Measurements from ENCODE around the gene TSC22D3.

TSC22D3 gene

DNA sequence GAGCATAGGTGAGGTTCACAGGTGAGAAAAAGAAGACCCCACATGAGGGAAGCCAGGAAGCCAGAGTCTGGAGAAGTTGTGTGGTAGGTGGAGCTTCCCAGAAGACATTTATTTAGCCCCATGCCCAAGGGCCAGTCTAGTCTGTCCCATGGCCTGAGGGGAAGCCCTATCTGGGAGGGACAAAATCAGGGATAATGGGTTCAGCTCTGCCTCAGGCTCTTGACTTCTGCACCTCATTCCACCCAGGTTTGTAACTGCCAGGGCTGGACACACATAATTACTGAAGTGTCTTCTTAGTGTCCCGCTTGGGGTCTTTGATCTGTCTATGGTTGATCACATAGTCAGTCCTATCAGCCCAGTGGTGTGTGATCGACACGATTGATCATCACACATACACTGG, 36.0 kb downstream of the TSC22D3 start:
- Histone ChIP-seq H3K4me3 (ENCODE audit: low read depth, low read length) (no peak overlapping the region), H3K4me1 (ENCODE audit: control insufficient read depth, insufficient read depth, low read length) (peaks cover 23% of the 10 kb centered on the region), H3K9me3 (ENCODE audit: control insufficient read depth, insufficient read depth, low read length) (no peaks in the 10 kb centered on the region), H3K36me3 (ENCODE audit: control insufficient read depth, insufficient read depth, low read length) (peaks cover 3% of the 10 kb centered on the region), H3K27me3 (ENCODE audit: control insufficient read depth, insufficient read depth, low read length) (peaks cover 22% of the 10 kb centered on the region), H3K9ac (ENCODE audit: low read depth, low read length) (no peak overlapping the region)

DNA sequence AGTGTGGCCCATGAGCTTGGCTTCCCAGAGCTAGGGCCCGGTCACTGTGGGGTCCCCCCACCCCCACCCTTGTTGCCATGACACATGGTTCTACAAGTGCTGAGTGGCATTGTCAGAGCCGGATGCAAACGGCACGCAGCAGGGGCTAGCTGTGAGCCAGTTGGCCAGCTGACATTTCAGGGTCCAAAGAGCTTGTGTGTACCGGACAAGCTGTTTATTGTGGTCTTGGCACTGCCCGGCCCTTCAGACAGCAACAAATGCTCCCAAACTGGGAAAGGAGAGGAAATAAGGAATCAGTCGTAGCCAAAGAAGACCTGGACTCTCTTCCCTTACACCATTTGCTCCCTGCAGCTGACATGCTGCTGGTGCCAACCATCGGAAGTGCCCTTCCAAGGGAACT, 36.8 kb downstream of the TSC22D3 start:
- Histone ChIP-seq H3K9ac (ENCODE audit: low read depth, low read length) (no peak overlapping the region), H3K36me3 (ENCODE audit: control insufficient read depth, insufficient read depth, low read length) (peaks cover 3% of the 10 kb centered on the region), H3K9me3 (ENCODE audit: control insufficient read depth, insufficient read depth, low read length) (no peaks in the 10 kb centered on the region), H3K4me1 (ENCODE audit: control insufficient read depth, insufficient read depth, low read length) (peaks cover 23% of the 10 kb centered on the region), H3K4me3 (ENCODE audit: low read depth, low read length) (no peak overlapping the region), H3K27me3 (ENCODE audit: control insufficient read depth, insufficient read depth, low read length) (peaks cover 20% of the 10 kb centered on the region)

DNA sequence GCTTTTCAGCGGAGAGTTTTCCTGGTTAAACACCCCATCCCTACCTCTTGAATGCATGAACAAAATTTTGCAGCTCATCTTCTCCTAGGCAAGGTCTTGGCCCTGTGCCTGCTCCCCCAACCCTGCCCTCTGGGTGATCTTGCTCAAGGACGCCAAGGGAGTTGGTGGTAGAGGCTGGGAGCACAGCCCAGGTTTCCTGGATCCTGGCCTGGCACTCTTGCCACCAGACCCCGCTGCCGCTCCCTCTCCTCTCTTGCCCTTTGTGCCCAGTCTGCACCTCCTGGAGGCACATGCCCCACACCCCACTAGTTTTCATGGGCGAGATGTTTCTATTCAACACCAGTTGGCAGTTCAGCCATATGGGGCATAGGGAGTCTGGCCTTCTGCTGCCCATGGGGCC, 37.3 kb downstream of the TSC22D3 start:
- peaks cover 3% of the 10 kb centered on the region for H3K36me3 ChIP-seq (ENCODE audit: control insufficient read depth, insufficient read depth, low read length)
- no peak overlapping the region for H3K4me3 ChIP-seq (ENCODE audit: low read depth, low read length)
- peaks cover 23% of the 10 kb centered on the region for H3K4me1 ChIP-seq (ENCODE audit: control insufficient read depth, insufficient read depth, low read length)
- H3K27me3 ChIP-seq (ENCODE audit: control insufficient read depth, insufficient read depth, low read length) = peaks cover 15% of the 10 kb centered on the region
- H3K9me3 ChIP-seq (ENCODE audit: control insufficient read depth, insufficient read depth, low read length) = no peaks in the 10 kb centered on the region
- no peak overlapping the region for H3K9ac ChIP-seq (ENCODE audit: low read depth, low read length)

DNA sequence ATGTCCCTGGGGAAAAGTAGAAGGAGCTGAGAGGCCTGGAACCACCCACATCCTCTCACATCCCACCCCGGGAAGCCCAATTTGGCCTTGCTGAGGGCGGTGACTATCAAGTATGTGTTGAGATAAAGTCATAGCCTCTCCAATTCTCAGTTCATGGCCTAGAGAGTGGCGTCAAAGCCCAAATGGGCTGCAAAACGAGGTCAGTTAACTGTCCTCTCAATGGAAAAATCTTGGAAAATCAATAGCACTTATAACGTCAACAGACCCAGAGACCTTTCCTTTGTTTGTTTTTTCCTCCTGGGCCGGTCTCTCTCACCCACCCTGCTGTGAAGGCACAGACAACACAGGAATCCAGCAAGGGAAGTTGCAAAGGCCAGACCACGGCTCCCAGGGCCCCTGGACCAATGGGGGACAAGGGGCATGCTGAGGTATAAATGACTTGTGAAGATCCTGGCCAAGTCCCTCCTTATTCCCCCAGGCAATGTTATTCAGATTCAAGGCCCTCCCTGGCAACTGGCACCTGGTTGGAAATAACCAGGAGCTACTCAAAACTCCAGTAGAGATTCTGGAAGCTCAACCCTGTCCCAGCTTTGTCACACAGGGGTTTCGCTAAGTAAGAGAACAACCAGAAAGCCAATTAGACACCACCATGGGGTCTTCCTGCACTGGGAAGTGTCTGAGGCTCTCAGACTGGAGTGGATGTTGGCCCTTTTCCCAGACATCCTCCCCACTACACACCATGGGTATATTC, 38.6 kb downstream of the TSC22D3 start:
- H3K4me1 ChIP-seq (ENCODE audit: control insufficient read depth, insufficient read depth, low read length) = peaks cover 20% of the 10 kb centered on the region
- peaks cover 13% of the 10 kb centered on the region for H3K27me3 ChIP-seq (ENCODE audit: control insufficient read depth, insufficient read depth, low read length)

DNA sequence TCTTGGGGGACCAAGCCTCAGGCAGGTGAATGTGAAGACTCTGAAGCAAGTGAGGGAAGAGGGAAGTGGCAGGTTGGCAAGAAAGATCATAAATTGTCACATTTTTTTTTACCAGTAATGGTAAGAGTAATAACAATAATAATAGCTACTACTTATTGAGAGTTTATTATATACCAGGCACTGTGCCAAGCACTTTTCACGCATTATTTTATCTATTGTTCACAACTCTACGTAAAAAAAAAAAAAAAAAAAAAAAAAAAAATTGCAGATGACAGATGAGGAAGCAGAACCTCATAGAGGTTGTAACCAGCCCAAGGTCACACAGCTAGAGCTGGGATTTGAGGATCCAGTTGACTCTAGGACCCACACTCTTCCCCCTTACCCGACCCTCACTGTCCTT, 40.9 kb downstream of the TSC22D3 start:
- peaks cover 5% of the 10 kb centered on the region for H3K27me3 ChIP-seq (ENCODE audit: control insufficient read depth, insufficient read depth, low read length)
- no peaks in the 10 kb centered on the region for H3K36me3 ChIP-seq (ENCODE audit: control insufficient read depth, insufficient read depth, low read length)
- H3K4me1 ChIP-seq (ENCODE audit: control insufficient read depth, insufficient read depth, low read length) = peaks cover 33% of the 10 kb centered on the region
- no peak overlapping the region for H3K9ac ChIP-seq (ENCODE audit: low read depth, low read length)
- H3K9me3 ChIP-seq (ENCODE audit: control insufficient read depth, insufficient read depth, low read length) = no peaks in the 10 kb centered on the region
- H3K4me3 ChIP-seq (ENCODE audit: low read depth, low read length) = no peak overlapping the region

More for the DNA sequence above, 38.6 kb downstream of the TSC22D3 start:
- Histone ChIP-seq H3K9me3 (ENCODE audit: control insufficient read depth, insufficient read depth, low read length) (no peaks in the 10 kb centered on the region), H3K36me3 (ENCODE audit: control insufficient read depth, insufficient read depth, low read length) (peaks cover 3% of the 10 kb centered on the region), H3K4me3 (ENCODE audit: low read depth, low read length) (no peak overlapping the region), H3K9ac (ENCODE audit: low read depth, low read length) (no peak overlapping the region)

DNA sequence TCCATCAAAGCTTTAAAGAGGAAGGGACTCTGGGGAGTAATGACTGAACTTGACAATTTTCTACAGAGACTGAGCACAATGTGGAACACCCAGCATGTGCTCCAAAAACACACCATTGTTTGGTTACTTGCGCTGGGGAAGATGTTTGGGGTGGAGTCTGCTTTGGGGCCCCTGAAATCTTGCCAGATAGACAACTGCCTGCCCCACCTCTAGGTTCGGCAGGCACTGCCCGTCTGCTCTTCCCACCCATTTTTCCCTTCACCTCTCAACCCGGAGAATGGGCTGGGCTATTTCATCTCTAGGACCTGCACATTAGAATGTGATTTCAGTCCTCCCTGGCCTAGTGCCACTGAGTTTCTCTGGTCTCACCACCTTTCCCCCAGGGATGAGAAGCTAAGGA, 41.9 kb downstream of the TSC22D3 start:
- no peaks in the 10 kb centered on the region for H3K36me3 ChIP-seq (ENCODE audit: control insufficient read depth, insufficient read depth, low read length)
- H3K9ac ChIP-seq (ENCODE audit: low read depth, low read length) = no peak overlapping the region
- H3K27me3 ChIP-seq (ENCODE audit: control insufficient read depth, insufficient read depth, low read length) = no peaks in the 10 kb centered on the region
- H3K4me3 ChIP-seq (ENCODE audit: low read depth, low read length) = no peak overlapping the region
- peaks cover 34% of the 10 kb centered on the region for H3K4me1 ChIP-seq (ENCODE audit: control insufficient read depth, insufficient read depth, low read length)
- no peaks in the 10 kb centered on the region for H3K9me3 ChIP-seq (ENCODE audit: control insufficient read depth, insufficient read depth, low read length)

DNA sequence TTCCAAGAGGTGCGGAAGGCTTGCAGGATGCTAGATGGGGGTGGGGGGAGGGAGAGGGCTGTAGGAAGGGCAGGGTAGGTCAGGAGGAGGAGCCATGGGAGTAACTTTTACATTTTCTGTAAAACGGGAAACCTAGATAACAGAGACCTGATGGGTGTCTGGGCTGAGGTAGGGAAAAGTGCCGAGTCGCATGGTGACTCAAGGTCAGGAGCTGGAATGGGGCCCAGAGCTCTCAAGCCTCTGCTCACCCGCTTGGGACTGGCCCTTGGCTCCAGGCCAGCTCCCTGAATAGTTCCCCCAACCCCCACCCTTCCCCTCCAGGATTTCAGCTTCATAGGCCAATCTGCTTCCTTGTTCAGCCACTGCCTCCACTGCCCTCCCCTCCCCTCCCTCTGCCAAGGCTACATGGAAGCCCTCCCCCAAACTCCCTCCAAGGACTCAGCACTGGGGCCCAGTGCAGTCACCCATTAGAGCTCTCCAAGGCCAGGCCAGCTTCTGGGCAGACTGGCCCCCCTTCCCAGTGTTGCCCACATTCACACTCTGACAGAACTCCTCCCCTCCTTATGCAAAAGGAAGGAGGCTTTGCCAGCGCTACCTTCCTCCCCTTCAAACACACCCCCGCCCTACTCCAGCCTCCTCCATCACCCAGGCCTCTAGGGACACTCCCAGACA, 43.6 kb downstream of the TSC22D3 start:
- no peak overlapping the region for H3K9ac ChIP-seq (ENCODE audit: low read depth, low read length)

DNA sequence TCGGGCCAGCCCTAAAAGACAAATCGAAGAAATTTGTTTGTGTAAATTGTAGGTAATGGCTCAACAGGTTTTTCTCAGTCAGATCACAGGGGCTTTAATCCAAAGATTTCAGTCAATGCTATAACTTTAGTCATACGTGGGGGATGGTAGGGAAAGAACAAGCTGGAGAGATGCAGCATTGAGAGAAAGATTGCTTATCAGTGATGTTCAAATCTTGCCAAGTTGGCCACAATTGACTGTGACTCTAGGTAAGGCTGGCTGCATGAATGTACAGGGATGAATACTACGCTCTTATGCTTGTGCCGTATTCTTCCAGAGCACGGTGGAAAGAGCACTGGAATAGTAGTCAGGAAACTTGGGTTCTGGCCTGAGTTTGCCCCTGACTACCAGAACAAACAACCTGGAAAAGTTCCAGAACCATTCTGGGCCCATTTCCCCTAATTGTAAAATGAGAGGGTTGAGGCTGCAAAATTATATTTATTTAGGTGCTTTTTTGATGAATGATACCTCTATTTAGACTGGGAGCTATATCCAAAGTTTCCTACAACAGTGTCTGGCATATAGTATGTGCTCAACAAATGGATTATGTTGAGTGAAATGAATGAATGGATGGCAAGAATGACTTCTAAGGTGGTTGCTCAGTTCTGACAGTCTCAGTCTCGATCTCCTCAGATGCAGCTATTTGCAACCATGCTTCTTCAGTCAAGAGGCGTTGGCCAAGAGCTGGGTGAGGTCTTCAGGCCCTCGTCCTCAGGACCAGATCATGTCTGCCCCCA, 44.4 kb downstream of the TSC22D3 start:
- H3K9me3 ChIP-seq (ENCODE audit: control insufficient read depth, insufficient read depth, low read length) = no peaks in the 10 kb centered on the region
- H3K9ac ChIP-seq (ENCODE audit: low read depth, low read length) = no peak overlapping the region
- H3K4me1 ChIP-seq (ENCODE audit: control insufficient read depth, insufficient read depth, low read length) = peaks cover 23% of the 10 kb centered on the region
- no peaks in the 10 kb centered on the region for H3K27me3 ChIP-seq (ENCODE audit: control insufficient read depth, insufficient read depth, low read length)
- H3K36me3 ChIP-seq (ENCODE audit: control insufficient read depth, insufficient read depth, low read length) = no peaks in the 10 kb centered on the region
- H3K4me3 ChIP-seq (ENCODE audit: low read depth, low read length) = peak overlapping the region; percentile 7

More for the DNA sequence above, 43.6 kb downstream of the TSC22D3 start:
- no peaks in the 10 kb centered on the region for H3K27me3 ChIP-seq (ENCODE audit: control insufficient read depth, insufficient read depth, low read length)
- H3K4me3 ChIP-seq (ENCODE audit: low read depth, low read length) = peak overlapping the region; percentile 7
- H3K36me3 ChIP-seq (ENCODE audit: control insufficient read depth, insufficient read depth, low read length) = no peaks in the 10 kb centered on the region
- H3K9me3 ChIP-seq (ENCODE audit: control insufficient read depth, insufficient read depth, low read length) = no peaks in the 10 kb centered on the region
- H3K4me1 ChIP-seq (ENCODE audit: control insufficient read depth, insufficient read depth, low read length) = peaks cover 30% of the 10 kb centered on the region

DNA sequence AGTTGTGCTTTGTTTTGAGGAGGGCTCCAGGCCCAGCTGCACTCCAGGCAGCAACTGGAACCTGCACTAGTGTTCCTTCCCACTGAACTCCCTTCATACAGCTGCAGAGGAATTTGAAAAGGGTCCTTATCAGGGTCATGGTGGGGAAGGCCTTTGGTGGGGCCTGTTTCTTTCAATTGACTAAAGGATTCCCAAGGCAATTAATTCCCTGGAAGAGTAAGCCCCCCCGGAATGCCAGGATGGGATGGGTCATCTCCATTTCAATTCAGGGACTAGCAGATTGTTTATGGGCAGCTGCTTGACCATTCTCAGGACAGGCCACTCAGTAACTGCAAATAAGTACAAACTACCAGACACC, 45.3 kb downstream of the TSC22D3 start:
- Histone ChIP-seq H3K9me3 (ENCODE audit: control insufficient read depth, insufficient read depth, low read length) (no peaks in the 10 kb centered on the region), H3K9ac (ENCODE audit: low read depth, low read length) (no peak overlapping the region), H3K4me1 (ENCODE audit: control insufficient read depth, insufficient read depth, low read length) (peaks cover 26% of the 10 kb centered on the region), H3K36me3 (ENCODE audit: control insufficient read depth, insufficient read depth, low read length) (no peaks in the 10 kb centered on the region), H3K27me3 (ENCODE audit: control insufficient read depth, insufficient read depth, low read length) (no peaks in the 10 kb centered on the region), H3K4me3 (ENCODE audit: low read depth, low read length) (no peak overlapping the region)

DNA sequence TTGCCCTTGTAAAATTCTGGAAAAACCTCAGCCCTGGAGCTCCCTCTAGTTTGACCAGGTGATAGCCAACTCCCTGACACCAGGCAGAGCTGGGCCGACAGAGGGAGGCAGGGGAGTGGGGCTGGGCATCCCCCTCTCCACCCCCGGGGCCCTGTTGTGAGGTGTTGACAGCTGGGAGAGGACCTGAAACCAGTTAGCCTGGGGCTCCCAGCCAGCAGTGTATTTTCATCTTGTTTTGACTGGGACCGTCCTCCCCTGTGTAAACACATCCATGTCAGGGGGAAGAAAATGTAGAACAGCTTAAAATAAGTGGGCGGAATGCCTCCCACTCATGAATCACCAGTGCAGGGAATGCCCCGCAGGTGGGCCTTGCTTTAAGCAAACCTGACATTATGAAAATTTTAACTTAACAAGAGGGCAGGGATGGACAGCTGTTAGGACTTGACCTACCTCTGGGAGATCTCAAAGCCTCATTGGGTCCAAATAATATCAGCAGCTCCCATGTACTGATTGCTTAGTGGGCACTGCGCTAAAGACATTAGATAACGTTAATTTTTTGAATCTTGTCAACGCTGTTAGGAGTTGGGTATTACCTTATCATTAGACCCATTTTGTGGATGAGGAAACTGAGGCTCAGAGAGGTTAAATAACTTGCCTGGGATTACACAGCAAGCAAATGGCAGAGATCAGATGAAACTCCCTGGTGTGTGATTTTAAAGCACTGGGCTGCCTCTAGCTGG, 45.9 kb downstream of the TSC22D3 start:
- Histone ChIP-seq H3K9ac (ENCODE audit: low read depth, low read length) (no peak overlapping the region), H3K9me3 (ENCODE audit: control insufficient read depth, insufficient read depth, low read length) (no peaks in the 10 kb centered on the region), H3K4me3 (ENCODE audit: low read depth, low read length) (no peak overlapping the region), H3K27me3 (ENCODE audit: control insufficient read depth, insufficient read depth, low read length) (no peaks in the 10 kb centered on the region), H3K36me3 (ENCODE audit: control insufficient read depth, insufficient read depth, low read length) (no peaks in the 10 kb centered on the region), H3K4me1 (ENCODE audit: control insufficient read depth, insufficient read depth, low read length) (peaks cover 26% of the 10 kb centered on the region)

DNA sequence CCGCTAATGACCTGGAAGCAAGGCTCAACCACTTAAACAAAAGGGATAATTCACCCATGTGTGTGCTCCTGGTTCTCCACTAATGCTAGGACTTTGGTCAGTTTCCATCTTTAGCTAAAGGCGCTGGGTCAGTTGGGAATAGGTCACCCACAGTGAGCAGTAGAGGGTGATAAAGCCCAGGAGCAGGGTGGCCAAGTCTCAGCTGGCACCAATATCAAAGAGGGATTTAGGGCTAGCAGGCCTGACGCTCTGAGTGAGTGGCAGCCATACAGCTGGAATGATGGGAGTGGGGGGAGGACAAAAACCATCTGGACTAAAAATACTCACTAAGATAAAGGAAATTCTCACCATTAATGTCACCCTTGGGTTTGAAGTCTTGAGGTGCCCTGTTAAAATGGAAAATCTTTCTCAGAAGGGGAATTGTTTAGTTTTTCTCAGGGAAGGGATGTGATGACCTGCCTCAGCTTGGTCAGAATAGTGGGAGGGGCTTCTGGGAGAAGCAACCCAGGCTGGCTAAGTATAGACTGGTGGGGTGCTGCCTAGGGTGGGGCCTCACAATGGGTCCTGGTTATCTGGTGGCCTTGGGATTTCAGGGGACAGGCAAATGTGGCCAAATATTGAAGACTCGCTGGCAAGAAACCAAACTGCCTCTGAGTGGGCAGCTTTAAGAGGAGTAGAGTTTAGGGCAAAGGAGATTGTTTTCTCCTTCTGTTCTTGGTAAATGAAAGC, 47.1 kb downstream of the TSC22D3 start:
- no peaks in the 10 kb centered on the region for H3K9me3 ChIP-seq (ENCODE audit: control insufficient read depth, insufficient read depth, low read length)
- no peaks in the 10 kb centered on the region for H3K27me3 ChIP-seq (ENCODE audit: control insufficient read depth, insufficient read depth, low read length)
- no peaks in the 10 kb centered on the region for H3K36me3 ChIP-seq (ENCODE audit: control insufficient read depth, insufficient read depth, low read length)
- H3K9ac ChIP-seq (ENCODE audit: low read depth, low read length) = no peak overlapping the region
- H3K4me1 ChIP-seq (ENCODE audit: control insufficient read depth, insufficient read depth, low read length) = peaks cover 26% of the 10 kb centered on the region
- H3K4me3 ChIP-seq (ENCODE audit: low read depth, low read length) = no peak overlapping the region
